GM12801 (cell line): ENCODE measurements around the gene PTGIR.

Experiments
- TF ChIP-seq, protein P1 (sequence below): IDR thresholded peaks from one replicate; pipeline ENCODE4 v1.5.1; 2011; ENCODE audit warnings: control low read depth; ENCODE audit not compliant: insufficient read length; ENCODE audit errors: extremely low read depth

PTGIR gene

DNA sequence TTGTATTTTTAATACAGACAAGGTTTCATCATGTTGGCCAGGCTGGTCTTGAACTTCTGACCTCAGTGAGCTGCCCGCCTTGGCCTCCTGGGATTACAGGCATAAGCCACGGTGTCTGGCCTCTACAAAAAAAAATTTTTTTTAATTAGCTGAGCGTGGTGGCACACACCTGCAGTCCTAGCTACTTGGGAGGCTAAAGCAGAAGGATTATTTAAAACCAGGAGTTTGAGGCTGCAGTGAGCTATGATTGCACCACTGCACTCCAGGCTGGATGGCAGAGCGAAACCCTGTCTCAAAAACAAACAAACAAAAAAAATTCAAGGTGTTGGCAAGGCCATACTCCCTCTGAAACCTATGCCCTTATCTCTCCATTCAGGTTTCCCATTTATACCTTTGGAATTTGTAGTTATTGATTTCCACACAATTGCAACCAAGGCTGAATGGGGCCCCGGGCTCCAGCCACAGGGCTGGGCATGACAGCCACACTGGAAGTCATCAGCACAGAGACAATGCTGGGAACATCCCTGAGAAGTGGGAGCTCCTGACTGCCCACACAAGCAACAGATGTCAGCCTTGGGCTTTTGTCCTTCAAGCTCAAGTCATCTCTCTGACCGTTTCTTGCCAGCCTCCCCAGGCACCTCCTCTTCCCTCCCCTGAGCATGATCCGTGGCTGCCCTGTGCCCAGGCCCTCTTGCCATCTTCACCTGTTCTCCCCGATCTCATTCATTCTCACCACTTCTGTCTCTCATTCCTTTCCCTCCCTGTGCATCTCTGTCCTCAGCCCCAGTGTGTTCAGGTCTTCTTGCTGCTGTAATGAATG, 51.0 kb downstream of the PTGIR start:
- TF ChIP-seq, protein P1, sequence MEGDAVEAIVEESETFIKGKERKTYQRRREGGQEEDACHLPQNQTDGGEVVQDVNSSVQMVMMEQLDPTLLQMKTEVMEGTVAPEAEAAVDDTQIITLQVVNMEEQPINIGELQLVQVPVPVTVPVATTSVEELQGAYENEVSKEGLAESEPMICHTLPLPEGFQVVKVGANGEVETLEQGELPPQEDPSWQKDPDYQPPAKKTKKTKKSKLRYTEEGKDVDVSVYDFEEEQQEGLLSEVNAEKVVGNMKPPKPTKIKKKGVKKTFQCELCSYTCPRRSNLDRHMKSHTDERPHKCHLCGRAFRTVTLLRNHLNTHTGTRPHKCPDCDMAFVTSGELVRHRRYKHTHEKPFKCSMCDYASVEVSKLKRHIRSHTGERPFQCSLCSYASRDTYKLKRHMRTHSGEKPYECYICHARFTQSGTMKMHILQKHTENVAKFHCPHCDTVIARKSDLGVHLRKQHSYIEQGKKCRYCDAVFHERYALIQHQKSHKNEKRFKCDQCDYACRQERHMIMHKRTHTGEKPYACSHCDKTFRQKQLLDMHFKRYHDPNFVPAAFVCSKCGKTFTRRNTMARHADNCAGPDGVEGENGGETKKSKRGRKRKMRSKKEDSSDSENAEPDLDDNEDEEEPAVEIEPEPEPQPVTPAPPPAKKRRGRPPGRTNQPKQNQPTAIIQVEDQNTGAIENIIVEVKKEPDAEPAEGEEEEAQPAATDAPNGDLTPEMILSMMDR, result no peak

DNA sequence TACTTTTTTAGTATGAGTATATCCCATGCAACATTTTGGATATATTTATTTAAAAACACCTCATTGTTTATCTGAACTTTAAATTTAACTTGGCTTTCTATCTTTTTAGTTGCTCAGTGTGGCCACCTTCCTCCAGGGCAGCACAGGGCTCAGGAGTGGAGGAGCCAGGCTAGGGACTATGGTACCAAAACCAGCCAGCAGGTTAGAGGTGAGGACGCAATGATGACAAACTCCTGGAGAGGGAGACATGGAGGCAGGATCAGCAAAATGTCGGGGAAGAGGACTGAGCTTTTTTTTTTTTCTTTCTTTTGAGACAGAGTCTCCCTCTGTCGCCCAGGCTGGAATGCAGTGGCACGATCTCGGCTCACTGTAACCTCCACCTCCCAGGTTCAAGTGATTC, 53.4 kb downstream of the PTGIR start:
- TF ChIP-seq, protein P1, result no peak
